ENCODE data around the gene TMEM258. TPM values are rescaled to one million over a fixed set of nuclear protein-coding genes. Genes with fewer than 3 reads are reported as not detected.
A peak's percentile ranks its signal among the peaks of the same experiment; 100 is the strongest.

Gene TMEM258
- total and polyA plus RNA-seq, 3 donors from 2014 or later: 46.7 to 162 (median 55.6) TPM

- DNase-seq: no peak
- Histone ChIP-seq H3K4me3 (no peak overlapping the region), H3K4me1 (peaks cover 20% of the 10 kb centered on the region), H3K9me3 (no peaks in the 10 kb centered on the region), H3K36me3 (ENCODE audit: low read depth, missing control alignments) (no peaks in the 10 kb centered on the region), H3K27me3 (no peaks in the 10 kb centered on the region), H3K27ac (no peak overlapping the region)
- TF ChIP-seq CTCF (IDR thresholded peaks at IDR 0.05): no peak
- no peak for TF ChIP-seq POLR2A (IDR thresholded peaks at IDR 0.05)
- WGBS, 2 donors: 55 to 65% methylated on average over 7 to 11 of the region's 11 CpGs
- intact Hi-C loops (cut with DNase I; ENCODE audit: low total_unique reads): no loop called here
Observed at GRCh38 chr11:61768376-61769076, 23.9 kb downstream of the TMEM258 start.

- TF ChIP-seq CTCF (IDR thresholded peaks at IDR 0.05): no peak
- no peak for TF ChIP-seq POLR2A (IDR thresholded peaks at IDR 0.05)
- H3K27me3 ChIP-seq: no peaks in the 10 kb centered on the region
- H3K27ac ChIP-seq: no peak overlapping the region
- no peaks in the 10 kb centered on the region for H3K36me3 ChIP-seq (ENCODE audit: low read depth, missing control alignments)
- no peak overlapping the region for H3K4me3 ChIP-seq
- no peak for DNase-seq
- peaks cover 20% of the 10 kb centered on the region for H3K4me1 ChIP-seq
- intact Hi-C loops (cut with DNase I; ENCODE audit: low total_unique reads): no loop called here
- no peaks in the 10 kb centered on the region for H3K9me3 ChIP-seq
- WGBS, 2 donors: 81 to 84% methylated on average over 10 to 13 of the region's 13 CpGs
Observed at GRCh38 chr11:61766353-61766841, 26.0 kb downstream of the TMEM258 start.

- H3K36me3 ChIP-seq (ENCODE audit: low read depth, missing control alignments): no peaks in the 10 kb centered on the region
- WGBS, 2 donors: 70 to 78% methylated on average over 17 to 25 of the region's 26 CpGs
- H3K9me3 ChIP-seq: no peaks in the 10 kb centered on the region
- intact Hi-C loops (cut with DNase I; ENCODE audit: low total_unique reads): no loop called here
- no peaks in the 10 kb centered on the region for H3K27me3 ChIP-seq
- no peak overlapping the region for H3K27ac ChIP-seq
- no peak for DNase-seq
- no peak for TF ChIP-seq CTCF (IDR thresholded peaks at IDR 0.05)
- TF ChIP-seq POLR2A (IDR thresholded peaks at IDR 0.05): no peak
- H3K4me3 ChIP-seq: no peak overlapping the region
- H3K4me1 ChIP-seq: peaks cover 20% of the 10 kb centered on the region
Observed at GRCh38 chr11:61765550-61766253, 26.7 kb downstream of the TMEM258 start.

- no peaks in the 10 kb centered on the region for H3K36me3 ChIP-seq (ENCODE audit: low read depth, missing control alignments)
- peak overlapping the region in 1 of 2 donors; percentile 24 for H3K27ac ChIP-seq
- peak; percentile 62 for DNase-seq
- H3K9me3 ChIP-seq: no peaks in the 10 kb centered on the region
- no peak overlapping the region for H3K4me3 ChIP-seq
- H3K4me1 ChIP-seq: peaks cover 16% of the 10 kb centered on the region
- WGBS, 2 donors: 54 to 68% methylated on average over 9 to 22 of the region's 22 CpGs
- TF ChIP-seq CTCF (IDR thresholded peaks at IDR 0.05): no peak
- no peak for TF ChIP-seq POLR2A (IDR thresholded peaks at IDR 0.05)
- intact Hi-C loops (cut with DNase I; ENCODE audit: low total_unique reads): no loop called here
- no peaks in the 10 kb centered on the region for H3K27me3 ChIP-seq
Observed at GRCh38 chr11:61764606-61765260, 27.7 kb downstream of the TMEM258 start.
